ENCODE results near the gene ZNF850. TPM values are rescaled to one million over a fixed set of nuclear protein-coding genes. Genes with fewer than 3 reads are reported as not detected.
A peak's percentile ranks its signal among the peaks of the same experiment; 100 is the strongest.
"Not testable (repeated sequence)": the region's sequence is repeated elsewhere in the genome, so short reads cannot be mapped to it uniquely, and the experiment has no call there.

Gene ZNF850
- total and polyA plus RNA-seq, 4 experiments from 2014 or later = 1.5 to 5.4 (median 3.7) TPM; not detected in 1

GRCh38 chr19:36791420-36792141 lies 19.0 kb upstream of the ZNF850 start:
- POLR2A ChIA-PET (ENCODE audit: partially characterized antibody); H3K4me1 ChIP-seq (ENCODE audit: insufficient read depth, low read length); H3K4me3 ChIP-seq (ENCODE audit: low read length in 2 of 2); H3K27me3 Mint-ChIP-seq; H3K36me3 ChIP-seq (ENCODE audit: insufficient read depth, low read length); H3K27me3 ChIP-seq (ENCODE audit: insufficient read depth, low read length); CTCF ChIA-PET (ENCODE audit: partially characterized antibody); intact Hi-C loops (cut with micrococcal nuclease); H3K27ac ChIP-seq (ENCODE audit: low read depth, low read length): not testable (repeated sequence)
- H3K9me3 ChIP-seq (ENCODE audit: control insufficient read depth in 1 of 2, low read length in 2 of 2) = peaks cover 0 to 16% of the 10 kb centered on the region in 2 donors
- DNase-seq = peak in 1 of 5 donors; percentile 7
- Mint-ChIP-seq H3K9me3 (peaks cover 6 to 81% (median 57%) of the 10 kb centered on the region in 8 donors), H3K4me1 (peaks cover 0 to 11% (median 4%) of the 10 kb centered on the region in 4 donors), H3K36me3 (peaks cover 15 to 18% of the 10 kb centered on the region in 2 donors), H3K27ac (peak overlapping the region in 2 of 7 donors; percentile 33 to 42), H3K4me3 (peak overlapping the region in 6 of 8 donors; percentile 36 to 74 (median 50))

- H3K4me1 Mint-ChIP-seq = peaks cover 18 to 25% (median 23%) of the 10 kb centered on the region in 4 donors
Measured at GRCh38 chr19:36775768-36776167, 3.2 kb upstream of the ZNF850 start.

GRCh38 chr19:36773223-36773579 lies 594 bp upstream of the ZNF850 start:
- intact Hi-C loops (cut with micrococcal nuclease) = loop anchor here (1.0 to 10.0 kb wide), 9 partner anchors 65 to 694 kb away; partner anchors contain the start of genes ZFP14, ZNF260, ZNF345 and ZNF382
- peak overlapping the region; percentile 81 for H3K27ac ChIP-seq (ENCODE audit: low read depth, low read length)
- no peaks in the 10 kb centered on the region for H3K36me3 ChIP-seq (ENCODE audit: insufficient read depth, low read length)
- peak overlapping the region; percentile 85 to 90 for H3K4me3 ChIP-seq (ENCODE audit: low read length in 2 of 2)
- CTCF ChIA-PET (ENCODE audit: partially characterized antibody) = no interaction called here
- H3K4me1 Mint-ChIP-seq = peaks cover 18 to 27% (median 24%) of the 10 kb centered on the region in 4 donors
- peaks cover 0 to 44% (median 30%) of the 10 kb centered on the region in 8 donors for H3K9me3 Mint-ChIP-seq
- no peaks in the 10 kb centered on the region for H3K9me3 ChIP-seq (ENCODE audit: control insufficient read depth in 1 of 2, low read length in 2 of 2)
- H3K4me1 ChIP-seq (ENCODE audit: insufficient read depth, low read length) = peaks cover 19% of the 10 kb centered on the region
- peak overlapping the region; percentile 94 to 100 (median 98) for H3K4me3 Mint-ChIP-seq
- no peaks in the 10 kb centered on the region for H3K27me3 ChIP-seq (ENCODE audit: insufficient read depth, low read length)
- no peak for DNase-seq
- peak overlapping the region; percentile 91 to 97 (median 95) for H3K27ac Mint-ChIP-seq
- H3K36me3 Mint-ChIP-seq = peaks cover 10 to 32% of the 10 kb centered on the region in 2 donors
- POLR2A ChIA-PET (ENCODE audit: partially characterized antibody) = interaction anchor here (1.0 to 2.1 kb wide), 11 partner anchors 11 to 919 kb away, joined by 3 to 18 read pairs (median 6); partner anchors contain the start of genes ZNF146, ZNF260, ZNF345 and ZNF382
- H3K27me3 Mint-ChIP-seq = peaks cover 0 to 2% of the 10 kb centered on the region in 2 donors

More at GRCh38 chr19:36775768-36776167, 3.2 kb upstream of the ZNF850 start:
- ChIA-PET CTCF (ENCODE audit: partially characterized antibody) (no interaction called here), POLR2A (ENCODE audit: partially characterized antibody) (no interaction called here)
- H3K9me3 ChIP-seq (ENCODE audit: control insufficient read depth in 1 of 2, low read length in 2 of 2) = no peaks in the 10 kb centered on the region
- intact Hi-C loops (cut with micrococcal nuclease) = loop anchor here (10.0 kb wide), 1 partner anchor 171 kb away; the partner anchor contains the start of gene ZNF382
- no peaks in the 10 kb centered on the region for H3K27me3 ChIP-seq (ENCODE audit: insufficient read depth, low read length)
- no peak overlapping the region for H3K4me3 Mint-ChIP-seq
- H3K36me3 ChIP-seq (ENCODE audit: insufficient read depth, low read length) = no peaks in the 10 kb centered on the region
- H3K27ac ChIP-seq (ENCODE audit: low read depth, low read length) = no peak overlapping the region
- no peak for DNase-seq
- peaks cover 19% of the 10 kb centered on the region for H3K4me1 ChIP-seq (ENCODE audit: insufficient read depth, low read length)
- H3K9me3 Mint-ChIP-seq = peaks cover 0 to 59% (median 38%) of the 10 kb centered on the region in 8 donors
- peaks cover 16 to 34% of the 10 kb centered on the region in 2 donors for H3K36me3 Mint-ChIP-seq
- H3K4me3 ChIP-seq (ENCODE audit: low read length in 2 of 2) = no peak overlapping the region
- H3K27ac Mint-ChIP-seq = no peak overlapping the region
- H3K27me3 Mint-ChIP-seq = peaks cover 0 to 2% of the 10 kb centered on the region in 2 donors

DNA sequence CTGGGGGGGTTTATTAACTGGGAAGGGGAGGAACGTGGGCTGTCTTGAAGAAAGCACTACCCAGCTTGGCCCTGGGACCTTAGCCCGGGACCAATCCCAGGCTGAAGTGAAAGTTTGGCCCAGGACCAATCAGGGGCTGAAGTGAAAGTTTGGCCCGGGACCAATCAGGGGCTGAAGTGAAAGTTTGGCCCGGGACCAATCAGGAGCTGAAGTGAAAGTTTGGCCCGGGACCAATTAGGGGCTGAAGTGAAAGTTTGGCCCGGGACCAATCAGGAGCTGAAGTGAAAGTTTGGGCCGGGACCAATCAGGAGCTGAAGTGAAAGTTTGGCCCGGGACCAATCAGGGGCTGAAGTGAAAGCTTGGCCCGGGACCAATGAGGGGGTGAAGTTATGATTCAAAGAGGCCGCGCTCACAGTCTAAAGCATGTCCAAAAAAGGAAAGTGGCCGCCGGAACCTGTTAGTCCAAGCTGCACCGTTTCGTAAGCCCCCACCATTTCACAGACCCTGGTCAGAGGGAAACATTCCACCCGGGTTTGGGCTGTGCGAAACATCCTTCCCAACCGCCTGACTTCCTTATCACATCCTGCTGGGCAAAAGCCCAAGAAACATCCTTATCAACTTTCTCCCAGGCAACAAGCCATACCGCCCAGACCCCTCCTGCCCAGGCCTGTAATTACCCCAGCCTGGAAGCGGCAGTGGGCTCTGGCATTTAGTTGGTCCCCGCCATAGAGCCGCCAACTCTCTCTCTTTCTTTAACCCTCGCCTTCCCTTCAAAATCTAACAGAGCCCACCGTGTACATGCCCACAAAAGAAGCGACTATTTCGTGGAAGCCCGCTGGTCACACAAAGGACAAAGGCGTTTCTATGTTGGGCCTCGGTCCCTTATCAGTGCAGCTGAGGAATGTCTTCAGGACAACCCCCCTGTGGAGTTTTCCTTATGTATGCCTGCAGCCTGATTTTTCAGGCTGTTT lies 1.1 kb downstream of the ZNF850 start:
- ChIA-PET CTCF (ENCODE audit: partially characterized antibody) (no interaction called here), POLR2A (ENCODE audit: partially characterized antibody) (interaction anchor here (0.9 to 1.6 kb wide), 2 partner anchors 26 to 105 kb away, joined by 3 to 9 read pairs; partner anchors contain the start of gene ZNF461)
- peaks cover 19% of the 10 kb centered on the region for H3K4me1 ChIP-seq (ENCODE audit: insufficient read depth, low read length)
- Mint-ChIP-seq H3K4me1 (peaks cover 18 to 27% (median 24%) of the 10 kb centered on the region in 4 donors), H3K27ac (peak overlapping the region in 6 of 7 donors; percentile 91 to 97 (median 95)), H3K9me3 (peaks cover 0 to 33% (median 23%) of the 10 kb centered on the region in 8 donors), H3K36me3 (peaks cover 8 to 30% of the 10 kb centered on the region in 2 donors), H3K4me3 (peak overlapping the region; percentile 94 to 100 (median 98)), H3K27me3 (peaks cover 0 to 2% of the 10 kb centered on the region in 2 donors)
- no peaks in the 10 kb centered on the region for H3K27me3 ChIP-seq (ENCODE audit: insufficient read depth, low read length)
- H3K9me3 ChIP-seq (ENCODE audit: control insufficient read depth in 1 of 2, low read length in 2 of 2) = peaks cover 0 to under 1% of the 10 kb centered on the region in 2 donors
- no peaks in the 10 kb centered on the region for H3K36me3 ChIP-seq (ENCODE audit: insufficient read depth, low read length)
- intact Hi-C loops (cut with micrococcal nuclease) = loop anchor here (1.0 to 10.0 kb wide), 10 partner anchors 26 to 696 kb away; partner anchors contain the start of genes ZFP14, ZNF382, ZNF420 and ZNF529
- peak overlapping the region; percentile 85 to 90 for H3K4me3 ChIP-seq (ENCODE audit: low read length in 2 of 2)
- DNase-seq = peak in 1 of 5 donors; percentile 6
- peak overlapping the region; percentile 81 for H3K27ac ChIP-seq (ENCODE audit: low read depth, low read length)

DNA sequence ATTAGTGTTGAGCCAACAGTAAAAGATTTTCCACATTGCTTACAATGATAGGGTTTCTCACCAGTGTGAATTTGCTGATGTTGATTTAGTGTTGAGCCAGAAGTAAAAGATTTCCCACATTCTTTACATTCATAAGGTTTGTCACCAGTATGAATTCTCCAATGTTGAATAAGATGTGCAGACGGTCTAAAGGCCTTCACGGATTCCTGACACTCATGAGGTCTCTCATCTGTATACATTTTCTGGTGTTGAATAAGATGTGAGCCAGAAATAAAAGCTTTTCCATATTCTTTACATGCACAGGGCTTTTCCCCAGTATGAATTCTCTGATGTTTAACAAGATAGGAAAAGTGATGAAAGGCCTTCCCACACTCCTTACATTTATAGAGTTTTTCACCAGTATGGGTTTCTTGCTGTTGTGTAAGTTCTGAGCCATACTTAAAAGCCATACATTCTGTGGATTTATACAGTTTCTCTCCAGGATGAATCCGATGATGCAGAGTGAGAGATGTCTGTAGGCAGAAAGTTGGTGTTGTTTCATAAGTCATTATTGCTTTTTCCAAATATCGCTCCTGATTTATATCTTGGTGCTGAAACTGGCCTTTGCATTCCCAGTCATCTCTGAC lies 22.4 kb downstream of the ZNF850 start:
- peaks cover 11 to 79% of the 10 kb centered on the region in 2 donors for H3K9me3 ChIP-seq (ENCODE audit: control insufficient read depth in 1 of 2, low read length in 2 of 2)
- no peak for DNase-seq
- H3K27me3 ChIP-seq (ENCODE audit: insufficient read depth, low read length) = no peaks in the 10 kb centered on the region
- intact Hi-C loops (cut with micrococcal nuclease) = no loop called here
- H3K4me3 ChIP-seq (ENCODE audit: low read length in 2 of 2) = peak overlapping the region in 1 of 2 donors; percentile 9
- Mint-ChIP-seq H3K27me3 (no peaks in the 10 kb centered on the region), H3K9me3 (peaks cover 3 to 98% (median 89%) of the 10 kb centered on the region in 8 donors), H3K4me3 (no peak overlapping the region), H3K36me3 (peaks cover 77 to 80% of the 10 kb centered on the region in 2 donors), H3K27ac (no peak overlapping the region), H3K4me1 (no peaks in the 10 kb centered on the region)
- ChIA-PET CTCF (ENCODE audit: partially characterized antibody) (no interaction called here), POLR2A (ENCODE audit: partially characterized antibody) (no interaction called here)
- no peak overlapping the region for H3K27ac ChIP-seq (ENCODE audit: low read depth, low read length)
- H3K36me3 ChIP-seq (ENCODE audit: insufficient read depth, low read length) = peaks cover 20% of the 10 kb centered on the region
- no peaks in the 10 kb centered on the region for H3K4me1 ChIP-seq (ENCODE audit: insufficient read depth, low read length)

- DNase-seq; H3K4me1 ChIP-seq (ENCODE audit: insufficient read depth, low read length); POLR2A ChIA-PET (ENCODE audit: partially characterized antibody); H3K27ac Mint-ChIP-seq; H3K4me3 Mint-ChIP-seq; H3K4me1 Mint-ChIP-seq; H3K27me3 Mint-ChIP-seq; H3K27ac ChIP-seq (ENCODE audit: low read depth, low read length); H3K27me3 ChIP-seq (ENCODE audit: insufficient read depth, low read length); CTCF ChIA-PET (ENCODE audit: partially characterized antibody); intact Hi-C loops (cut with micrococcal nuclease): not testable (repeated sequence)
- H3K36me3 Mint-ChIP-seq = peaks cover 74 to 79% of the 10 kb centered on the region in 2 donors
- Histone ChIP-seq H3K4me3 (ENCODE audit: low read length in 2 of 2) (peak overlapping the region in 1 of 2 donors; percentile 9), H3K9me3 (ENCODE audit: control insufficient read depth in 1 of 2, low read length in 2 of 2) (peaks cover 11 to 74% of the 10 kb centered on the region in 2 donors), H3K36me3 (ENCODE audit: insufficient read depth, low read length) (peaks cover 14% of the 10 kb centered on the region)
- peaks cover 3 to 98% (median 89%) of the 10 kb centered on the region in 8 donors for H3K9me3 Mint-ChIP-seq
Measured at GRCh38 chr19:36749613-36750012, 23.0 kb downstream of the ZNF850 start.

Data from CD4-positive, alpha-beta memory T cell (primary cell).